Brain microvascular endothelial cell (primary cell): ENCODE results near the gene ASB6.
"Not testable (repeated sequence)": the region's sequence is repeated elsewhere in the genome, so short reads cannot be mapped to it uniquely, and the experiment has no call there.

Experiments used
- DNase-seq: peaks from one replicate; pipeline ENCODE4 v3.0.0-alpha.2; 2020
- H3K27ac ChIP-seq: fragments of 250-450 bp; sonication (Bioruptor Pico); 2 replicates; pipeline ENCODE4 v1.5.1; 2020; ENCODE audit warnings: mild to moderate bottlenecking, moderate library complexity
- H3K27me3 ChIP-seq: fragments of 250-450 bp; sonication (Bioruptor Pico); replicated peaks from 2 replicates; pipeline ENCODE4 v1.5.1; 2020; ENCODE audit warnings: mild to moderate bottlenecking
- H3K36me3 ChIP-seq: fragments of 250-450 bp; sonication (Bioruptor Pico); replicated peaks from 2 replicates; pipeline ENCODE4 v1.5.1; 2020; ENCODE audit warnings: mild to moderate bottlenecking
- H3K4me3 ChIP-seq: 2 replicates; pipeline ENCODE4 v1.5.1; 2011; ENCODE audit warnings: low read depth, mild to moderate bottlenecking, control low read depth, low read length, moderate library complexity
- CTCF ChIP-seq: IDR thresholded peaks from 2 replicates; pipeline ENCODE4 v1.5.1; 2011; ENCODE audit warnings: low read depth, mild to moderate bottlenecking, moderate library complexity, low read length, control low read depth, inconsistent platforms; ENCODE audit errors: missing control alignments
- in situ Hi-C: cut with HindIII; loops from 2 replicates; pipeline ENCODE4 v1.10.0; 2017; ENCODE audit warnings: low sequenced_read_pairs, low pct_ligation_motif_present

The ASB6 gene

GRCh38 chr9:129597355-129598088 lies 44.4 kb downstream of the ASB6 start:
- DNase-seq, result no peak
- H3K27me3 ChIP-seq, result no peaks in the 10 kb centered on the region
- no peaks in the 10 kb centered on the region for H3K36me3 ChIP-seq
- H3K4me3 ChIP-seq, result peak overlapping the region; percentile 52
- peak overlapping the region; percentile 26 for H3K27ac ChIP-seq
- TF ChIP-seq CTCF, result no peak
- in situ Hi-C loops, result no loop called here

- in situ Hi-C loops, result no loop called here
- H3K4me3 ChIP-seq, result peak overlapping the region; percentile 52
- no peaks in the 10 kb centered on the region for H3K36me3 ChIP-seq
- peak overlapping the region; percentile 19 for H3K27ac ChIP-seq
- DNase-seq, result peak; percentile 55
- no peak for TF ChIP-seq CTCF
- no peaks in the 10 kb centered on the region for H3K27me3 ChIP-seq
These were observed 45.2 kb downstream of the ASB6 start for GRCh38 chr9:129596541-129597331.

- H3K36me3 ChIP-seq, result no peaks in the 10 kb centered on the region
- no peak overlapping the region for H3K4me3 ChIP-seq
- no peak for TF ChIP-seq CTCF
- DNase-seq, result no peak
- H3K27ac ChIP-seq, result no peak overlapping the region
- in situ Hi-C loops, result no loop called here
- no peaks in the 10 kb centered on the region for H3K27me3 ChIP-seq
These were observed 45.9 kb downstream of the ASB6 start for GRCh38 chr9:129595903-129596540.

- no peaks in the 10 kb centered on the region for H3K36me3 ChIP-seq
- in situ Hi-C loops, result no loop called here
- no peak overlapping the region for H3K27ac ChIP-seq
- no peak overlapping the region for H3K4me3 ChIP-seq
- H3K27me3 ChIP-seq, result no peaks in the 10 kb centered on the region
- no peak for TF ChIP-seq CTCF
- DNase-seq, result no peak
These were observed 46.6 kb downstream of the ASB6 start for GRCh38 chr9:129595311-129595741.

- Histone ChIP-seq H3K36me3 (no peaks in the 10 kb centered on the region), H3K27me3 (no peaks in the 10 kb centered on the region), H3K27ac (no peak overlapping the region), H3K4me3 (no peak overlapping the region)
- TF ChIP-seq CTCF, result no peak
- no peak for DNase-seq
- in situ Hi-C loops, result no loop called here
These were observed 47.3 kb downstream of the ASB6 start for GRCh38 chr9:129594632-129595031.

GRCh38 chr9:129592790-129593189 lies 49.2 kb downstream of the ASB6 start:
- in situ Hi-C loops, DNase-seq, H3K4me3 ChIP-seq, H3K27ac ChIP-seq, H3K27me3 ChIP-seq, H3K36me3 ChIP-seq: not testable (repeated sequence)
